Activated naive CD8-positive, alpha-beta T cell treated with anti-CD3 and anti-CD28 coated beads, Interleukin-2, amount 50 U/mL, for 16 hours (primary cell): ENCODE measurements around the gene TBC1D10A.
"Not testable (repeated sequence)": the region's sequence is repeated elsewhere in the genome, so short reads cannot be mapped to it uniquely, and the experiment has no call there.

Experiments used
- DNase-seq: peaks from one replicate; pipeline ENCODE4 v3.0.0-alpha.2; 2020; ENCODE audit warnings: low read depth, low spot score

Gene TBC1D10A

GRCh38 chr22:30347255-30347892 is 20.6 kb upstream of the TBC1D10A start:
- DNase-seq = no peak

GRCh38 chr22:30344447-30345200 is 17.9 kb upstream of the TBC1D10A start:
- DNase-seq = no peak

- no peak for DNase-seq
These were observed 14.4 kb upstream of the TBC1D10A start for GRCh38 chr22:30340911-30341685.

- DNase-seq = no peak
These were observed 12.1 kb upstream of the TBC1D10A start for GRCh38 chr22:30338802-30339201.

GRCh38 chr22:30338341-30338740 is 11.6 kb upstream of the TBC1D10A start:
- not testable (repeated sequence) for DNase-seq

GRCh38 chr22:30337461-30337778 is 10.7 kb upstream of the TBC1D10A start:
- DNase-seq = no peak

GRCh38 chr22:30336752-30337460 is 10.2 kb upstream of the TBC1D10A start:
- DNase-seq = no peak

- DNase-seq = no peak
These were observed 8.5 kb upstream of the TBC1D10A start for GRCh38 chr22:30335236-30335635.

GRCh38 chr22:30334646-30335045 is 7.9 kb upstream of the TBC1D10A start:
- DNase-seq = no peak

GRCh38 chr22:30333707-30334087 is 7.0 kb upstream of the TBC1D10A start:
- DNase-seq = no peak

GRCh38 chr22:30332994-30333706 is 6.4 kb upstream of the TBC1D10A start:
- no peak for DNase-seq

- no peak for DNase-seq
These were observed 5.8 kb upstream of the TBC1D10A start for GRCh38 chr22:30332551-30332950.

- DNase-seq = no peak
These were observed 1.8 kb upstream of the TBC1D10A start for GRCh38 chr22:30328466-30329049.

GRCh38 chr22:30327864-30328345 is 1.2 kb upstream of the TBC1D10A start:
- DNase-seq = no peak

GRCh38 chr22:30326255-30326705 is 461 bp downstream of the TBC1D10A start:
- no peak for DNase-seq

- no peak for DNase-seq
These were observed 952 bp downstream of the TBC1D10A start for GRCh38 chr22:30325724-30326254.

GRCh38 chr22:30325065-30325720 is 1.5 kb downstream of the TBC1D10A start:
- no peak for DNase-seq

GRCh38 chr22:30324014-30324730 is 2.6 kb downstream of the TBC1D10A start:
- DNase-seq = no peak

GRCh38 chr22:30323246-30323645 is 3.5 kb downstream of the TBC1D10A start:
- DNase-seq = no peak
